ENCODE measurements around the gene PDZD2.

PDZD2 gene

DNA sequence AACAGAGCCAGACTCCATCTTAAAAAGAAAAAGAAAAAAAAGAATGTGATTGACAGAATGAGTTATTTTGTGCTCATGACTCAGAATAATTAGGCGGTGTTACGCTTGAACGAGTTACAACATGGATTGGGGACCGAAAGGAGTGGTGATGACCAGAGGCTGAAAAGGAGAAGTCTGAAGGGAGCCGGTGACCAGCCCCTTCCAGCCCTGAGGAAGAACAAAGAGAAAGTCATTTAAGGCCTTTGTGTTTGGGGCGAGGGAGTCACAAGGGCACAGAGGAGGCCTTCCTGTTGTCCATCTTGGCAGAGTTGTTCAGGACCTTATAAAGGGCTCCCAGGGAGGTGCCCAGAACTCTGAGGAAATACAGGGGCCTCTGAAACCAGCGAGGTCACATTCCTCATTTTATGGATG is 403.6 kb downstream of the PDZD2 start:
- no peak for DNase-seq (ENCODE audit: low read depth)

DNA sequence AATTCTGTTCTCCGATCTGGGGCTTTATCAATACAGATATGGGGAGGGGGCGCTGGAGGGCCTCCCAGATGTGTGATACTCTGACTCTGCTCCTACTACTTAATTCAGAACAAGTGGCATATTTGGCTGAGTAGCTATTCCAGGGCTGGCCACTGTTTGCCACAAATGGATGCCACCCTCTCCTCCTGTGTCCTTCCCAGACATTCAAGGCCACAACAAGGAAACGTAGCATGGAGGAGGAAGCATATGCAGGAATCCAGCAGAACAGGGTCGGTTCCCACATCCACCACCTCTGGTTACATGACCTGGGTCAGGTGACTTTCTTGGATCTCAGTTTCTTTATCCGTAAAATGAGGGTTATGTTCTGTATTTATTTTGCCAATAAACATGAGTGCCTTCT is 404.2 kb downstream of the PDZD2 start:
- no peak for DNase-seq (ENCODE audit: low read depth)

DNA sequence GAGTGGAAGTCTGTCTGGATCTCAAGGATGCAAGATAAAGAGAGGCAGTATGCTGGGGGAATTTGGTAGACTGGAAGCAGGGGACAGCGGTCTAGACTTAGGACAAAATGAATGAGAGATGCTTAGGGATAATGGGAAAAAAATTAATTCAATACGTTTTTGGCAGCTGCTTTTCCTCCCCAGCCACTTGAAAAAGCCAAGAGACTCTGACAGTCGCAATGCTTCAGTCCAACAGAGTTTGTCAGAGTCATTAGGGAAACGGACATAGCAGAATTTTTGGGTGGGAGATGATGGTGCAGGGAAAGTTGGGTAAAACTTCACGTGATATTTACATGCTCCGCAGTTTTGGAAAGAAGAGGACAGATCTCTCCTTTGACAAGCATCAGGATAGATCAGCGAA is 405.5 kb downstream of the PDZD2 start:
- no peak for DNase-seq (ENCODE audit: low read depth)

DNA sequence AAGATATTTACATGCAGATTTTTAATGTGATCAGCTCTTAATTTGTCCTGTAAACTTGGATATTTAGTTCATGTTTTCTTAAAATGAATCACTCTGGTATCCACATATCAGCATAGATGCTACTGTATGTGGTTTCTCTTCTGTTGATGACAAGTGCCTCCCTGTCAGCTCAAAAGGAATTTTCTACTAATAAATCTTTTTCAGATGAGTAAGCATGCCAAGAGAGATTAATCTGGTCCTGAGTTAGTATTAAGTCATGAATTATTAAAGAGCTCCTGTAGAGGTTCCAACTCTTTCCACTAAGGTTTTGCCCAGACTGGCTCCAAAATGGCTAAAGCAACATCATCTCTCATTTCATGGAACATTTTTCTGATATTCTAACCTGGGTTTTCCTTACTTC is 406.0 kb downstream of the PDZD2 start:
- DNase-seq (ENCODE audit: low read depth): no peak

DNA sequence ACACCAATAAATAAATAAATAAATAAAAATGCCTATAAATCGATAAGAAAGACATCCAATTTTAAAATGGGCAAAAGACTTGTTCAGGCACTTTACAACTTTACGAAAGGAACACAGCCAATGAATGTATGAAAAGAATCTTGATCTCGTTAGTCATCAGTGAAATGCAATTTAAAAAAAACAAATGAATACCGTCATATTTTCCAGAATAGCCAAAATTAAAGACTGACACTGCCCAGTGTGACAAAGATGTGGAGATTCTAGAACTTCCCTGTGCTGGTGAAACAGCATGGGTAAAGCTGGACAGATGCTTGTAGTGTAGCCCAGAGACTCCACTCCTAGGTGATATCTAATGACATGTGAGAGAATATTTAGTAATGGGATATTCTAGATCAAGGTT is 408.1 kb downstream of the PDZD2 start:
- no peak for DNase-seq (ENCODE audit: low read depth)

DNA sequence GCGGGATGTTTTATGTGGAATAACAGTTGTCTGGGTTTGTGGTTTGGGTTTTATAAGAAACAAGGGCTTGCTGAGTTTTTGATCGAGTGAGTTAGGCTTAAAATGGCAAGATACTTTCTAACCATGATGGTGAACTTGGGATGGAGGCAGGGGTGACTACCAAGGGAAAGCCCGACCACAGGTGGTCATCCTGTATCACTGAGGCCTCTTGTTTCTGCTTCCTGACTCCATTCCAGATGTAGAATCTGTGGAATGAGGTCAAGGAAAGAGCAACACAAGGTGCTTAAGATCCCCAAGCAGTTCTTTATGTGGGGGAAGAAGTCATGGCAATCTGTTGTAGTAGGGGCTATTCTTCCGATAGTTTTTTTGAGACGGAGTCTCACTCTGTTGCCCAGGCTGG is 412.9 kb downstream of the PDZD2 start:
- no peak for DNase-seq (ENCODE audit: low read depth)

DNA sequence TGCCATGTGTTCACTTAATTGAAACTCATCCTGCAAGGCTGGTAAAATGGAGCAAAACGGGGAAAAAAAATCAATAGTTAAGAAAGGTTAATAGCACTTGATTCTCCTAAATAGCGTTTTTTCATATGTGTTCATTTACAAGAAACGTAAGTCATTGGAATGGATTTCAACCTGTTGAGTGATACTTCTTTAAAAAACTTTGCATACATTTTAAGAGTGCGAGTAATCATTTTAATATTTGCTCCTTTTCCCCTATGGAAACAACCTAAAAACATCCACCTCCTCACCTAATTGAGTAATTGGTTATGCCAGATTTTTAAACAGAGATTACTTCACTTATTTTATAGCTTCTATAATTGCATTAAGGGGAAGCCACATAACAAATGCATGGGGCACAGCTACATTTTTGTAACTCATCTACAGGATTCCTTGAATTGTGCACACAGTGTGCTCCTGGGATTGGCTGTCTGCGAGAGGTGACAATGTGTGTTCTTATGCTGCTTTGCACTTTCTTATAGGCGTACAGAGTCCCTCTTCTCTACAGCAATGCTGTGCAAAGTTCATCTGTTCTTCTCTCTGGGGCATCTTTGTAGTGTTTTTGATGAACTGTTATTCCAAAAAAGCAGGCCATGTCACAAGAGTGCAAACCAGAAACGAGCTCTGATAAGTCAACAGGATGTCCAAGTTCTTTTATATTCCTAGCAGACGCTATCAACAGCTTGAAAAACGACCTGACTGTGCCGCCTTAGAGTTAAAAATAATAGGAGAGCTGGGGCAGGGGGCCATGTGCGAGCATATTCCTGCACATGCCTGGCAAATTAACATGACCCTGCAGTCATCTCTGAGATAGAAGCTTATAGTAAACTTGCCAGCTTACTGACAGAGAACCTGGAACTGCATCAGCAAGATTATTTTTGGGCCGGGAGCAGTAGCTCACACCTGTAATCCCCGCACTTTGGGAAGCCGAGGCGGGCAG is 417.2 kb downstream of the PDZD2 start:
- no peak for DNase-seq (ENCODE audit: low read depth)

DNA sequence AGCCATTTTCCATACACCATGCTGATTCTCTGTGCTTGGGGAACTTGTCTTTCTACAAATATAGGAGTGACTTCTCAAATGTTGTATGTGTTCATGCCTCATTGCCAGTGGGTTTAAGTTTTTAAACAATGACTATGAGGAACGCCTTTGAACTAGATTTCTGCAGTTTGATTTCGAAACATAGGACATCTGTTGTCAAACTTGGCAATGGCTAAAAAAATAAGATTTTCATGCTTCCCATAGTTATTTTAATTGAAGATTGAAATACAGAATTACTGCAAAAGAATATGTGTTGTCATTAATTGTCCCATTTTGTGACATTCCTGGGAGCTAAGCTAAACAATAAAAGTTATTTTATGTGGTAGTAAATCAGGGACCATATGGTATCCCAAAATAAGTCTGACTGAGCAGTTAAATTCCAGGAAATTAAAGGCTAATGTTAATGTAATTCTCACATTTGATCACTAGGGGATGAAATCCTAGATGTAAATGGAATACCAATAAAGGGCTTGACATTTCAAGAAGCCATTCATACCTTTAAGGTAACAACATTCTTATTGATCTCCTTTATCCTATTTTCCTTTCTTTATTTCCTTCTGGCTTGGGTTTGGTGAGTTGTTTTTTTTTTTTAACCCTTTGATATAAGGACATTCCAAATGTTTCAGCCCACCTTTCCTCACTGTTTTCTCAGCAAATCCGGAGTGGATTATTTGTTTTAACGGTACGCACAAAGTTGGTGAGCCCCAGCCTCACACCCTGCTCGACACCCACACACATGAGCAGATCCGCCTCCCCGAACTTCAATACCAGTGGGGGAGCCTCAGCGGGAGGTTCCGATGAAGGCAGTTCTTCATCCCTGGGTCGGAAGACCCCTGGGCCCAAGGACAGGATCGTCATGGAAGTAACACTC is 418.5 kb downstream of the PDZD2 start:
- no peak for DNase-seq (ENCODE audit: low read depth)

DNA sequence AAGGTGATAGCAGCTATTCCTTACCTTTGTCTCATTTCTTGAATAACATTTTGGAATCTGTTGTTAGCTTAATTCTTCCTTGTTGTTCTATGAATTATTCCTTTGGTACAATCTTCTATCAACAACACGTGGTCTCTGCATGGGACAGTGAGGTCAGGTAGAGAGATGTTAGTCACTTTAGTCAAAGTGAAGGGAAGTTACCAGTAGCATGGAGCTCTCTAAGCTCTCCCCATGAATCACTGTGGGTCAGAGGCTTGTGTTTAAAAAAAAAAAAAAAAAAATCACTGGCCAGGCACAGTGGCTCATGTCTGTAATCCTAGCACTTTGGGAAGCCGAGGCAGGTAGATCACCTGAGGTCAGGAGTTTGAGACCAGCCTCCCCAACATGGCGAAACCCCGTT is 419.2 kb downstream of the PDZD2 start:
- DNase-seq (ENCODE audit: low read depth): no peak

DNA sequence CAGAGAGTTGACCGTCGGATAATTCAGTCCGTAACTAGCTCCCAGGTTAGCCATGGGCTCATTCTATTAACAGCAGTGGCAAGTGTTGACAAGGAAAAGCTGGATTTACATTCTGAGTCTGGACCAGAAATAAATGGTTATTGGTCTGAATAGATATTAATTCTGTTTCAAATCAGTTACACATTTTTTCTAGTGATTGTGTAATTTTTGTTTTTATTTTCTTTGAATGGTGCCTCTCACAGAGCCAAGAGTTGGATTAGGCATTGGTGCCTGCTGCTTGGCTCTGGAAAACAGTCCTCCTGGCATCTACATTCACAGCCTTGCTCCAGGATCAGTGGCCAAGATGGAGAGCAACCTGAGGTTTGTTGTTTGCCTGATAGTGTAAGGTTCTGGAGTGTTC is 420.1 kb downstream of the PDZD2 start:
- DNase-seq (ENCODE audit: low read depth): no peak

DNA sequence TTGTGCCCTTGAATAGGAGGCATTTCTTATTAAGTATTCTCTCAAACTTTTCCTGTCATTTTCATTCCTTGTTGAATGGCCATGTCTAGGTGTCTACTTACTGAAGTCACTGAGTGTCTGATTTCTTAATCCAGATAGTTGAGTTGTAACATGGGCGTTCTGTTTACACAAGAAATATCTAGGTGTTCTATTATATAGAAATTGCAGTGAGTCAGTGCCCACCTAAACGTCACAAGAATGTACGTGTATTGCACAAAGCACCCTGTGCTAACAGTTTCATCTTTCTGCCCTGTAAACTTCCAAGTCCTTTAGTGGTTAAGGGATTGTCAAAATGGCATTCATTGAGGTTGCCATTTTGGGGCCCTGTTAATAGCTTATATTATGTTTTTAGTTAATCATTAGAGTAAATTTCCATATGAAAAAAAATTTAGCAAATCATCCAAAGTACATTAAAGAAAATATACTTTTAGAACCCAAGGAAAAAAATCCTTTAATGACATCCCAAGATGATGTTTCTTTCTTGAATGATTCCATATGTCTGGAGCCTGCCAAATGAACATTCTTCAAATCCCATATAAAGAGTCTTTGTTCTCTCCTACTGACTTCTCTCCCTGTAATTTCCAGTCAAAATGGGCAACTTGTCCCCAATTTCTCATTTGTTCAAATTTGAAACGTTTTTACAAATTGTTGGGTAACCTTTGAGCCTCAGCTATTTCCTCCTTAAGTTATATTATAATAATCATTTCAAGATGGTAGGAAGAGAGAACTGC is 421.0 kb downstream of the PDZD2 start:
- DNase-seq (ENCODE audit: low read depth): no peak

DNA sequence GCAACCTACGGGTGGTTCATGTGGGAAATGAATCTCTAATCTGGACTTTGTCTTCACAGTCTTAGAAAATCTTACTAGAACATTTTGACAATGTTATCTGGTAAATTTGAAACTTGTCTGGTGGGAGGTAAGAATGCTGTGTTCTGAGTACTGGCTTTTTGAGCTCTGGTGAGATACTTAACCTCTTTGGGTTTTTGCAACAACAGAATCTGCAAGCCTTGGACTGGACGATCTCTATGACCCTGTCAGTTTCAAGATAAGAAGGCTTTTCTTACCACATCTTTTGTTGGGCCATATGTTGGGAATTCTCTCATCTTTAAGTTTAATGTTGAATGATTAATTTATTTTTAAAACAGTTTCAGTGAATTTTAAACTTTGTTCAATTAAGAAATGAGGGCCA is 422.3 kb downstream of the PDZD2 start:
- DNase-seq (ENCODE audit: low read depth): no peak

DNA sequence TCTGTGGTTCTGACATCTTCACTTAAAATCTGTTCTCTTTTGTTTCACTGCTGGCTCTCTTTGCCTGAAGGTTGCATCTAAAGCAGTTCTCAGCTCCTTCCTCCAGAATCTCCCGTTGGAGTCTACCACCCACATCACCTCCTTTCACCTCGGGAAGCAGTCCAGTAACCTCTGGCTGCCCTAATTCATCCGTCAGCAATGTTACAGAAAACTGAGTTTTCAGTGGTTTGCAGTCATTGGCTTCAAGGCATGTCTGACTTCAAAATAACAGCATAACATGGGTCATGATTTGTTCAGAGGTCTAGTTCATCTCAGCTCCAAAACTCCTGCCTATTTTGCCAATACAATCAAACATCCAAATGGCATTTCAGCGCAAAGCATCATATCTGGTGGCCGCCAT is 427.5 kb downstream of the PDZD2 start:
- DNase-seq (ENCODE audit: low read depth): no peak

DNA sequence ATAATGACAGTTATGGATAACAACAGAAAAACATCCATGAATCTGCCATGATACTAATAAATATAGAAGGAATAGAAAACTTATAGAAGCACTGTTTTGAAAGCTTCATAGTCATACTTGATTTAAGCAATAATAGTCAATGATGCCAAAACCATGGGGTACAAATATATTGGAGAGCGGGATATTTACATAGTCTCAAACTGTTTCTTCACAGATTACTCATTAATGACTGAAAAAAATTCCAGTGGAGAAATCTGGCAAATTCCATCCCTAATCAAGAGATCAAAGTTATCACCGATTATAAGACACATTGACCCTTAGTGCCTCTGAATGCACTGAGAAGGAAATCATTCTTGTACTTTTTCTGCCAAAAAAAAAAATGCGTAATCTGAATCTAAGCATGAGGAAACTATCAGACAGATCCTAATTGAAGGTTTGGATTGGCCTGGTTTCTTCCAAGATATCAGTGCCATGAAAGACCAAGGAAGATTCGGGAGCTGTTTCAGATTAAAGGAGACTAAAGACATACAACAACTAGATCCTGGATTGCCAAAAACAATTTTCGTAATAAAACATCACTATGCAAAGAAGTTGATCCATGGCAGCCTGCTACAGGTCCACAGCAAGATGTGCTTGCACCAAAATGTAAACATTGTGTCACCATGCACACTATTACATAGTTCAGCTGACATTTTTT is 429.0 kb downstream of the PDZD2 start:
- DNase-seq (ENCODE audit: low read depth): no peak

DNA sequence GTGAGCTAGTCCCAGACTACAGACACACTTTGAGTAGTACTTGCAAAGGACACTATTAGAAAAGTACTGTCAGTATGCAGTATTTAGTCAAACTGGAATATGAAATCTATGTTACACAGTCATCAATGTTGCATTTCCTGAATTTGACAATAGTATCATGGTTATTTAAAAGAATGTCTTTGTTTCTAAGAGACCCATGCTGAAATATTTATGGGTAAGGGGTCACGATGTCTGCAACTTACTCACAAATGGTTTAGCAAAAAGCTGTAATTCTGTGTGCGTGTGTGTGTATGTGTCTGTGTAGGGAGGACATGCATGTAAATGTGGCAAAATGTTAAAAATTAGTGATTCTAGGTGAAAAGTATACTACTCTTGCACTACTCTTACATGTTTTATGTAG is 429.6 kb downstream of the PDZD2 start:
- no peak for DNase-seq (ENCODE audit: low read depth)

DNA sequence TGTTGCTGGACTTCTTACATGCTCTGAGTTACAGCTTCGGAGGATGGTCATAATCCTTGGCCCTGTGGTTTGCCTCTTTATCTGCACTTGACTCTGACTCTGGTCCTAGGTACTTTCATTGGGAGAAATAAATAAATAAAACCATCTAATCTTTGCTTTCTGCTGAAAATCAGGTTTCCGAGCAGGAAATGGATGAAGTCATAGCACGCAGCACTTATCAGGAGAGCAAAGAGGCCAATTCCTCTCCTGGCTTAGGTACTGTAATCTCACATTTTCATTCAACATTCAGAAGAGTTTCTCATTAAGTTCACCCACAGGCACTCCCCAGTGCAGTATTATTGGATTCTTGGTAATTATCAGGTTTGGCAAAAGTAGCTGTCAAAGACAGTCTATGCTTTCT is 430.5 kb downstream of the PDZD2 start:
- no peak for DNase-seq (ENCODE audit: low read depth)

DNA sequence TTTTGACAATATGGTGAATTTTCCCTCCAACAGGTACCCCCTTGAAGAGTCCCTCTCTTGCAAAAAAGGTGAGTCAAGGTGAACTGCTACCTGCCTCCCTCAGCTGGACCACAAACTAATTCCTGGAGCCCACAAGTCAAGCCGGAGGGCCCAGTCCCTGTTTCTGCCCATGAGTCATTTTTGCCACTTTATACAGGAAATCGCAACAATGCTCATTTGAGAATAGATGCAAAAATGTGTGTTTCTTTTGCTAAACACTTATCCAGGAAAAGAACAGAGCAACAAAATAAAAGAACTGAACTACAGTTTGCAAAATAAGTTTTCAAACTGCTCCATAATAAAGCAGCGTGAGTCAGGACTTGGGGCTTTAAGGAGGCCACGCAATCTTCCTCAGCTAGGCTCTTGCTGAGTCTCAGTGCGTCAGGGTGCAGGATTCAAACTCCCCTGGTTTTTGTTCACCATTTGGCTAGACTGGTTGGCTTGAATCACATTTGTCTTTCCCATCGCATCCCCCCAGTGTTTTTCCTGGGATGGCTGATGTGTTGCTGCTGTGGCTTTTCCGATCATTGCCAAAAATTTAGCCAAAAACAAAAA is 432.5 kb downstream of the PDZD2 start:
- no peak for DNase-seq (ENCODE audit: low read depth)

DNA sequence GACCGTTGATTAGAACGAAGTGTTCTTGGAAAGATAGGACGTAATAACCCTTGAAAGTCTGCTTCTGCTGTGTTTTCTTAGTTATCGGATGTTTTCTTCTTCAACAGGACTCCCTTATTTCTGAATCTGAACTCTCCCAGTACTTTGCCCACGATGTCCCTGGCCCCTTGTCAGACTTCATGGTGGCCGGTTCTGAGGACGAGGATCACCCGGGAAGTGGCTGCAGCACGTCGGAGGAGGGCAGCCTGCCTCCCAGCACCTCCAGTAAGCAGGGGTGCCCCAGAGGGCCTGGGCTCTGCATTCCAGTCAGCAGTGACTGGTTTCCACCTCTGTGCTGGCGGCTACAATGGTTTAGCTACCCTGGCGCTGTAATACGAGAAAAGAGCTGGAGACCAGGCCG is 433.1 kb downstream of the PDZD2 start:
- DNase-seq (ENCODE audit: low read depth): no peak

DNA sequence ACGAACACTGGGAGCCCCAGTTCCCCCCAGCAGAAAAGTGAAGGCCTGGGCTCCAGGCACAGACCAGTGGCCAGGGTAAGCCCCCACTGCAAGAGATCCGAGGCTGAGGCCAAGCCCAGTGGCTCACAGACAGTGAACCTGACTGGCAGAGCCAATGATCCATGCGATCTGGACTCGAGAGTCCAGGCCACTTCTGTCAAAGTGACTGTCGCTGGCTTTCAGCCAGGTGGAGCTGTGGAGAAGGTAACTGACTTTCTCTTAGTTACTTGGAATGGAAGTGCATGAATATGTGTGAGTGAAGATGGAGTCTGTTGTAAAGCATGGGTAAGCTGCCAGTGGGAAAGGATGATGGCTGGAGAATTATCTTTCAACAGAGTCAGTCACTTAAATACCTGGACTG is 435.5 kb downstream of the PDZD2 start:
- DNase-seq (ENCODE audit: low read depth): no peak

DNA sequence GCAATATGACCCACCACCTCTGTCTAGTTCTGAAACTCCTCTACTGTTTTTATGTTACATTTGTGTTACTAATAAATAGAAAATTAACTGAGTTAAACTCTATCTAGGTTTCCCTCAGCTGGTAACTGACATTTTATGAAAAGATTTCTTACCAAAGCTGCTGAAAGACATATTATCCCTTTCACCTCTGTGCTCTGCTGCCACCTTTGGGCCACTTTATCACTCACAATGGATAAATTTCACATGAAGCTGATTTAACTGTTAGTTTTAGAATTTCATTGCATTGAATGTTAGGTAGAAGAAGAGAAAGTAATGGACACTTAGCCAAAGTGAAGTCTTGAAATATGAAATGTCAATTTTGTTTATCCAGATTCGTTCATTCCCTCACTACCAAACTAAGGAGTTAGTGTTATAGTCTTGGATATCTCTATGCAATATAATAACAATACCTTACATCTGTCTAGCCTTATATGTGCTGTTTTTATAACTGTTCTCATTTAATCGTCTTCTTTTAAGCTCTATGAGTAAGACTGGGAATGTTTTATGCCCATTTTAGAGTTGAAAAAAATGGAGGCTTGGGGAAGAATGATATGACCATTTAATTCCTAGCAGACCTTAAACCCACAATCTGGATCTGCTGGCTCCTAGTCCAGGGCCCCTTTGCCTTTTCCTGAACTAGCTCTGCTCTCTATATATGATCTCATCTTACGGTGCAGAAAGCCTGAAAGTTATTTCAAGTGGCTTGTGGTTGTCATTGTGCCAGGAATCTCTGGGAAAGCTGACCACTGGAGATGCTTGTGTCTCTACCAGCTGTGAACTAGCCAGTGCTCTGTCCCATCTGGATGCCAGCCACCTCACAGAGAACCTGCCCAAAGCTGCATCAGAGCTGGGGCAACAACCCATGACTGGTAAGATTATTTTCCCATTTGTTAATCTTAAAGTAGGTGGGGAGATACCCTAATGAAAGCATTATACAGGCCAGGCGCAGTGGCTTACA is 438.1 kb downstream of the PDZD2 start:
- no peak for DNase-seq (ENCODE audit: low read depth)
